HepG2 (cell line): Measurements from ENCODE around the gene TIMM13. TPM values are rescaled to one million over a fixed set of nuclear protein-coding genes. Genes with fewer than 3 reads are reported as not detected.

ENCODE experiments used
- ARID4A ChIP-seq: sonication (generic); formaldehyde crosslinking; IDR thresholded peaks from 2 replicates; pipeline ENCODE4 v1.5.0; 2020; ENCODE audit warnings: mild to moderate bottlenecking, missing genetic modification reagents, borderline replicate concordance
- ATF1 ChIP-seq: IDR thresholded peaks from 2 replicates; pipeline ENCODE4 v1.6.1; 2016; ENCODE audit warnings: mild to moderate bottlenecking, control low read depth
- CBX5 ChIP-seq: sonication (generic); formaldehyde crosslinking; IDR thresholded peaks from 2 replicates; pipeline ENCODE4 v1.4.0; 2020; ENCODE audit warnings: missing genetic modification reagents, borderline replicate concordance
- E2F5 ChIP-seq: sonication (generic); formaldehyde crosslinking; conservative IDR thresholded peaks from 2 replicates; pipeline ENCODE4 v1.4.0; 2020; ENCODE audit warnings: missing genetic modification reagents
- FOSL2 ChIP-seq: sonication (generic); formaldehyde crosslinking; IDR thresholded peaks from 2 replicates; pipeline ENCODE4 v1.4.0; 2020; ENCODE audit warnings: missing genetic modification reagents
- GATAD1 ChIP-seq: IDR thresholded peaks from 2 replicates; pipeline ENCODE4 v1.6.1; 2016; ENCODE audit warnings: missing genetic modification reagents, missing compliant biosample characterization
- HES4 ChIP-seq: sonication (generic); formaldehyde crosslinking; IDR thresholded peaks from 2 replicates; pipeline ENCODE4 v1.9.0; 2021; ENCODE audit warnings: mild to moderate bottlenecking, missing genetic modification reagents, borderline replicate concordance
- MZF1 ChIP-seq: sonication (generic); formaldehyde crosslinking; IDR thresholded peaks from 2 replicates; pipeline ENCODE4 v1.8.1; 2023; ENCODE audit warnings: mild to moderate bottlenecking, missing genetic modification reagents, borderline replicate concordance
- ONECUT2 ChIP-seq: sonication (generic); formaldehyde crosslinking; IDR thresholded peaks from 2 replicates; pipeline ENCODE4 v1.4.0; 2020; ENCODE audit warnings: missing genetic modification reagents
- REXO4 ChIP-seq: sonication (generic); formaldehyde crosslinking; IDR thresholded peaks from 2 replicates; pipeline ENCODE4 v1.8.0; 2022; ENCODE audit warnings: missing genetic modification reagents, mild to moderate bottlenecking, borderline replicate concordance
- SSRP1 ChIP-seq: IDR thresholded peaks from 2 replicates; pipeline ENCODE4 v1.6.1; 2016; ENCODE audit warnings: control low read depth
- THAP9 ChIP-seq: sonication (generic); formaldehyde crosslinking; IDR thresholded peaks from 2 replicates; pipeline ENCODE4; 2020; ENCODE audit warnings: missing genetic modification reagents, mild to moderate bottlenecking, borderline replicate concordance
- U2AF2 ChIP-seq: fragments of 200-400 bp; formaldehyde crosslinking; IDR thresholded peaks from 2 replicates; pipeline ENCODE4 v1.6.1; 2017; ENCODE audit warnings: low read depth, mild to moderate bottlenecking, low read length
- ZNF224 ChIP-seq: sonication (generic); formaldehyde crosslinking; IDR thresholded peaks from 2 replicates; pipeline ENCODE4 v1.5.0; 2020; ENCODE audit warnings: mild to moderate bottlenecking, missing genetic modification reagents
- ZNF350 ChIP-seq: sonication (generic); formaldehyde crosslinking; IDR thresholded peaks from 2 replicates; pipeline ENCODE4 v1.4.0; 2020; ENCODE audit warnings: mild to moderate bottlenecking, low read depth, missing genetic modification reagents, borderline replicate concordance
- ZNF431 ChIP-seq: sonication (generic); formaldehyde crosslinking; IDR thresholded peaks from 2 replicates; pipeline ENCODE4 v1.9.0; 2022; ENCODE audit warnings: missing genetic modification reagents, low read depth, mild to moderate bottlenecking, borderline replicate concordance
- ZNF446 ChIP-seq: sonication (generic); formaldehyde crosslinking; IDR thresholded peaks from 2 replicates; pipeline ENCODE4 v1.5.0; 2020; ENCODE audit warnings: mild to moderate bottlenecking, missing genetic modification reagents
- ZNF468 ChIP-seq: sonication (generic); formaldehyde crosslinking; IDR thresholded peaks from 2 replicates; pipeline ENCODE4 v1.8.0; 2022; ENCODE audit warnings: mild to moderate bottlenecking, moderate library complexity, missing genetic modification reagents
- ZNF562 ChIP-seq: sonication (generic); formaldehyde crosslinking; IDR thresholded peaks from 2 replicates; pipeline ENCODE4 v1.8.0; 2022; ENCODE audit warnings: missing genetic modification reagents, borderline replicate concordance
- ZNF616 ChIP-seq: sonication (generic); formaldehyde crosslinking; IDR thresholded peaks from 2 replicates; pipeline ENCODE4 v1.5.0; 2020; ENCODE audit warnings: low read depth, mild to moderate bottlenecking, missing genetic modification reagents
- ZNF672 ChIP-seq: sonication (generic); formaldehyde crosslinking; IDR thresholded peaks from 2 replicates; pipeline ENCODE4 v1.8.1; 2022; ENCODE audit warnings: missing genetic modification reagents
- ZNF83 ChIP-seq: sonication (generic); formaldehyde crosslinking; IDR thresholded peaks from 2 replicates; pipeline ENCODE4 v1.4.0; 2020; ENCODE audit warnings: missing genetic modification reagents, mild to moderate bottlenecking, borderline replicate concordance
- polyA plus RNA-seq, 8 experiments: library from polyadenylated mRNA; depleted of rRNA in 3 of 8; stranded (reverse) in 7 of 8; unstranded in 1 of 8; fragments of >200 nt; fragmentation: Illumina TruSeq in 4 of 8; extraction: Trizol in 4 of 8; gene quantifications; 2 replicates each; pipeline versions ENCODE4 v1.2.1 to v1.2.3, GENCODE V29; 2011 to 2016; ENCODE audit warnings: low read depth in 4 of 8, missing spikeins in 1 of 8, mixed read lengths in 1 of 8; ENCODE audit not compliant: insufficient read depth in 1 of 8
- total RNA-seq, 5 experiments: library from RNA; depleted of rRNA; stranded (reverse); fragments of >200 nt; fragmentation: Illumina TruSeq; extraction: Trizol; gene quantifications; 2 replicates each; pipeline ENCODE4 v1.2.3, GENCODE V29; 2016; ENCODE audit warnings: low read depth in 1 of 5

Gene TIMM13
- total and polyA plus RNA-seq, 2 of the 13 experiments (the other 11 are each of a cell fraction or from before 2014, with no cell fraction given), result 48.4 to 108 TPM

- TF ChIP-seq THAP9 (CRISPR knock-in tag), result peak; percentile 93
- TF ChIP-seq ZNF616 (CRISPR knock-in tag), result no peak; the same call in none of the 2 replicates
- peak; percentile 18; the same call in 1 of the 2 replicates for TF ChIP-seq CBX5 (CRISPR knock-in tag)
- TF ChIP-seq U2AF2, result no peak
- TF ChIP-seq ZNF672 (CRISPR knock-in tag), result no peak
- no peak for TF ChIP-seq MZF1 (CRISPR knock-in tag)
- TF ChIP-seq ZNF468, result no peak
- peak; percentile 94; the same call in 1 of the 2 replicates for TF ChIP-seq HES4 (CRISPR knock-in tag)
- peak; percentile 93 for TF ChIP-seq ARID4A (CRISPR knock-in tag)
- TF ChIP-seq ATF1 (CRISPR knock-in tag), result peak; percentile 98
- no peak for TF ChIP-seq ZNF83
- TF ChIP-seq ZNF224 (CRISPR knock-in tag), result peak; percentile 80
- peak; percentile 95 for TF ChIP-seq GATAD1 (CRISPR knock-in tag)
- TF ChIP-seq ZNF431 (CRISPR knock-in tag), result 0 out of 2 replicates have a peak, but pooled peaks have one; percentile 26
- no peak for TF ChIP-seq ZNF446 (CRISPR knock-in tag)
- no peak for TF ChIP-seq SSRP1 (CRISPR knock-in tag)
- no peak for TF ChIP-seq REXO4
- no peak for TF ChIP-seq ZNF562 (CRISPR knock-in tag)
- TF ChIP-seq FOSL2, result no peak; the same call in 1 of the 2 replicates
- no peak for TF ChIP-seq ONECUT2 (CRISPR knock-in tag)
- peak; percentile 91; the same call in 1 of the 2 replicates for TF ChIP-seq ZNF350 (CRISPR knock-in tag)
- peak; percentile 73; the same call in 1 of the 2 replicates for TF ChIP-seq E2F5
Observed at GRCh38 chr19:2427429-2428320, at the start of gene TIMM13 (continued).
